HG02798 (cell line): ENCODE results near the gene RASA1.

Experiments used
- ATAC-seq: cut with Tn5 transposase; IDR thresholded peaks from one replicate; pipeline ENCODE4 v1.9.1; 2021; ENCODE audit warnings: mild to moderate bottlenecking; ENCODE audit not compliant: unreplicated experiment, poor library complexity

Gene RASA1

DNA sequence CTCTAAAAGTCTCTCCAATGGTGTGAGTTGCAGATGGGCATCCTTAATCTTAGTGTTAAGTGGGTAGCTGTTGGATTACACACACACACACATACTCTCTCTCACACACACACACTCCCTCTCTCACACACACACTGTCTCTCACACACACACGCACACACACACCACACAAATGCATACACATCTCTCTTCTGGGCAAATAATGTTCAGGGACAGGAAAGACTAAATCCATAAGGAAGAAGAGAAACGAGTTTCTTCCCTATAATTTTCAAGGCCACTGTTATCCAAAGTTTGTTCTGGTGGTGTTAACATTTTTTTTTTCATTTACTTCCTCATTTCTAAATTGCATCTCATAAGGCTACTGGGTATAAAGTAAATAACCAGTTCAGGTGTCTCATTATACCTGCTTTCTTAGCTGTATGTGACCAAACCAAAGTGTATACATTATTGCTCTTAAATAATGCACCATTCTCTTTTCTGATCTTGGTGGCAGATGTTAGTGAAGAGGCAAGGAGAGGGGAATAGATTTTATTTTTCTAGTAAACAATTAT lies 167.5 kb downstream of the RASA1 start:
- no peak for ATAC-seq

DNA sequence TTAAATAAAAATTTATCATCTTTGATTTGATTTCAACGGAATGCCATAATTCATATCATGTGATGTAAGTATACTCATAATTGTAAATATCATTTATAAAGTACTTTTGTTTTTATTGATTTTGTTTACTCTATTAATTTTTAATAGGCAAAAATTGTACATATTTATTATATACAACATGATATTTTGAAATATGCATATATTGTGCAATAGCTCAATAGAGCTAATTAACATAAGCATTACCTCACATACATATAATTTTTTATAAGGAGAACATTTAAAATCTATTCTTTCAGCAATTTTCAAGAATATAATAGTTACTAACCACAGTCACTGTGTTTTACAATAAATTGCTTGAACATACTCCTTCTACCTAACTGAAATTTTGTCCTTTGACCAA lies 170.0 kb downstream of the RASA1 start:
- ATAC-seq, result no peak

DNA sequence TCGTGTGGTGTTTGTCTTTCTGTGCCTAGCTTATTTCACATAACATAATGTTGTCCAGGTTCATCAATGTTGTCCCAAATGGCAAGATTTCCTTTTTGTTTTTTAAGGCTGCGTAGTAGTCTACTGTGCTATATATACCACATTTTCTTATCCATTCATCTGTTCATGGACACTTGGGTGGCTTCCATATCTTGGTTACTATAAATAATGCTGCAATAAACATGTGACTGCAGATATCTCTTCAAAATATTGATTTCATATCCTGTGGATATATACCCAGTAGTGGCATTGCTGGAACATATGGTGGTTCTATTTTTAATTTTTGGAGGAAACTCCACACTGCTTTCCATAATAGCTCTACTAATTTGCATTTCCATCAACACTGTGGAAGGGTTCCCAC lies 170.5 kb downstream of the RASA1 start:
- no peak for ATAC-seq
